Liver (tissue), 9 donors: ENCODE measurements around the gene BIRC7. TPM values are rescaled to one million over a fixed set of nuclear protein-coding genes. Genes with fewer than 3 reads are reported as not detected.

ENCODE experiments used
- DNase-seq: peaks from one replicate; pipeline ENCODE4 v3.0.0-alpha.2; 2017; ENCODE audit warnings: low spot score
- H3K27ac ChIP-seq, 2 donors: one replicate each; pipeline ENCODE4 v1.7.0; 2013; ENCODE audit warnings: inconsistent platforms in 2 of 2, low read length in 2 of 2, control low read depth in 1 of 2, low read depth in 1 of 2, mild to moderate bottlenecking in 1 of 2
- H3K27me3 ChIP-seq, 4 donors: one replicate each; pipeline versions ENCODE4 v1.6.1 to v1.7.0; 2013; ENCODE audit warnings: low read length in 3 of 4, inconsistent platforms in 1 of 4, mild to moderate bottlenecking in 1 of 4, moderate library complexity in 1 of 4; ENCODE audit not compliant: control insufficient read depth in 4 of 4, insufficient read depth in 4 of 4
- H3K36me3 ChIP-seq, 4 donors: one replicate each; pipeline versions ENCODE4 v1.6.1 to v1.7.0; 2013; ENCODE audit warnings: low read length in 3 of 4, mild to moderate bottlenecking in 3 of 4, low read depth in 1 of 4, moderate library complexity in 1 of 4; ENCODE audit not compliant: control insufficient read depth in 4 of 4, insufficient read depth in 3 of 4
- H3K4me1 ChIP-seq, 4 donors: one replicate each; pipeline versions ENCODE4 v1.6.1 to v1.7.0; 2013; ENCODE audit warnings: low read length in 3 of 4, mild to moderate bottlenecking in 3 of 4, moderate library complexity in 1 of 4; ENCODE audit not compliant: control insufficient read depth in 4 of 4, insufficient read depth in 4 of 4
- H3K4me3 ChIP-seq, 3 donors: one replicate each; pipeline versions ENCODE4 v1.6.1 to v1.7.0; 2013; ENCODE audit warnings: low read length in 3 of 3, control low read depth in 1 of 3, low read depth in 1 of 3, mild to moderate bottlenecking in 1 of 3
- H3K9ac ChIP-seq, 2 donors: one replicate each; pipeline ENCODE4 v1.7.0; 2013; ENCODE audit warnings: low read length in 2 of 2, mild to moderate bottlenecking in 2 of 2, moderate library complexity in 2 of 2, control low read depth in 1 of 2, low read depth in 1 of 2
- H3K9me3 ChIP-seq, 4 donors: one replicate each; pipeline versions ENCODE4 v1.6.1 to v1.7.0; 2013; ENCODE audit warnings: low read length in 3 of 4; ENCODE audit not compliant: control insufficient read depth in 4 of 4
- ATF3 ChIP-seq: IDR thresholded peaks from 2 replicates; pipeline ENCODE4 v1.6.1; 2016; ENCODE audit warnings: antibody characterized with exemption
- CTCF ChIP-seq: fragments of 150-350 bp; IDR thresholded peaks from 2 replicates; pipeline ENCODE4 v1.5.1; 2017; ENCODE audit warnings: improper control_type of control experiment, low read depth, low read length; ENCODE audit not compliant: missing input control
- EGR1 ChIP-seq, 2 donors: IDR thresholded peaks; 2 replicates each; pipeline ENCODE4 v1.6.1; 2016 to 2018; ENCODE audit warnings: antibody characterized with exemption in 2 of 2, low read depth in 2 of 2
- FOXA2 ChIP-seq: IDR thresholded peaks from 2 replicates; pipeline ENCODE4 v1.6.1; 2016; ENCODE audit warnings: antibody characterized with exemption
- GABPA ChIP-seq, 2 donors: IDR thresholded peaks in 1 of 2; conservative IDR thresholded peaks in 1 of 2; 2 replicates each; pipeline ENCODE4 v1.6.1; 2016; ENCODE audit warnings: antibody characterized with exemption in 2 of 2, mild to moderate bottlenecking in 1 of 2, moderate library complexity in 1 of 2
- HNF4A ChIP-seq, 2 donors: conservative IDR thresholded peaks; 2 replicates each; pipeline ENCODE4 v1.6.1; 2016; ENCODE audit warnings: antibody characterized with exemption in 2 of 2, mild to moderate bottlenecking in 2 of 2
- HNF4G ChIP-seq: IDR thresholded peaks from 2 replicates; pipeline ENCODE4 v1.6.1; 2016; ENCODE audit warnings: antibody characterized with exemption
- JUND ChIP-seq, 2 donors: IDR thresholded peaks; 2 replicates each; pipeline ENCODE4 v1.6.1; 2016; ENCODE audit warnings: antibody characterized with exemption in 2 of 2
- RAD21 ChIP-seq, 2 donors: IDR thresholded peaks; 2 replicates each; pipeline ENCODE4 v1.6.1; 2016; ENCODE audit warnings: antibody characterized with exemption in 2 of 2, mild to moderate bottlenecking in 2 of 2
- TAF1 ChIP-seq: conservative IDR thresholded peaks from 2 replicates; pipeline ENCODE4 v1.6.1; 2016; ENCODE audit warnings: antibody characterized with exemption, mild to moderate bottlenecking
- YY1 ChIP-seq: IDR thresholded peaks from 2 replicates; pipeline ENCODE4 v1.6.1; 2016; ENCODE audit warnings: antibody characterized with exemption, mild to moderate bottlenecking
- ZBTB33 ChIP-seq: IDR thresholded peaks from 2 replicates; pipeline ENCODE4 v1.6.1; 2016; ENCODE audit warnings: antibody characterized with exemption
- WGBS: extraction: QIAGEN DNeasy Blood & Tissue Kit; methylation state at CpG from one replicate; pipeline ENCODE4 v1.1.7; 2013; 5-methylcytosine and 5-hydroxymethylcytosine counted together
- polyA plus RNA-seq, 2 donors: library from polyadenylated mRNA; stranded (reverse) in 1 of 2; unstranded in 1 of 2; fragments of 200-250 nt in 1 of 2; fragments of >200 nt in 1 of 2; fragmentation: Nextera tagmentation in 1 of 2; extraction: Ambion mirVana in 1 of 2; gene quantifications; one replicate each; pipeline versions ENCODE4 v1.2.1 to v1.2.3, GENCODE V29; 2013 to 2015
- total RNA-seq, 2 donors: library from RNA; depleted of rRNA; stranded (reverse); fragments of >200 nt; gene quantifications; one replicate each; pipeline ENCODE4 v1.2.3, GENCODE V29; 2014
- donor health status: healthy.
- donor health status: healthy.
- donor health status: healthy.
- donor health status: healthy.
- donor health status: healthy.

BIRC7 gene
- total and polyA plus RNA-seq, 4 donors, result 0.23 TPM; not detected in 3

DNA sequence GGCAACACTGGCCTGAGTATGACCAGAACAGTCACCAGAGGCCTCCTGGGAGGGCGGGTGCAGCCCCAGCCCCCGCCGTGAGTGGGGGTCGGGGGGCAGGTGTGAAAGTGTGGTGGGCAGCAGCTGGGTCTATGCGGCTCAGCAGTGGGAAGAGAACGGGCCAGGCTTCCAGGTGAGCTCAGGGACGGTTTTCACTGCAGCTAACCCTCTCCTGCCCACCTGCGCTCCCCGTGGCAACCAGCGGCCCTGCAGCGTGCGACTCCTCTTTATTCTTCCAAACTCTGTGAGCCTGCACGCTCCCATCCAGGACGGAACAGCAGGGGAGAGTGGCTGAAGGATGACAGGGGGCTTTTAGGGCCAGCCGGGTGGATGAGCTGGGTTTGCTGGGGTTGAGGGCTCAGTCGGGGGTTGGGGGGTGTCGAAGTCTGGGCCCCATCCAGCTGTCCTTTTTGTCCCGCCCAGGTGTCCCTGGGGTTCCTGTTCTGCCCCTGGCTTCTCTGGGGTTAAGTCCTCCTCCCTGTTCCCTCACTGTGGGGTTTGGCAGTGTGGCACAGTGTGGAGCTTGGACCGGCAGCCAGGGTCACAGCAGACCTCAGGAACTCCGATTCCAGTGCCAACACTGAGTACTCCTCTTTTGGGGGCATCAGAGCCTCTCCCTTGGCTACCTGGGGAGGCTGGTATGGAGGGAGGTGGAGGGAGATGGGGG lies 859 bp upstream of the BIRC7 start:
- 18% methylated on average over 20 of the region's 20 CpGs for WGBS
- peaks cover 0 to 4% (median 2%) of the 10 kb centered on the region in 4 donors for H3K27me3 ChIP-seq
- H3K4me1 ChIP-seq, result peaks cover 0 to 4% (median 1%) of the 10 kb centered on the region in 4 donors
- H3K27ac ChIP-seq, result no peak overlapping the region
- H3K9ac ChIP-seq, result no peak overlapping the region
- TF ChIP-seq RAD21 (IDR thresholded peaks at IDR 0.05) (peak in 1 of 2 donors; percentile 18), TAF1 (no peak), CTCF (peak; percentile 54)
- no peaks in the 10 kb centered on the region for H3K9me3 ChIP-seq
- no peaks in the 10 kb centered on the region for H3K36me3 ChIP-seq
- no peak for DNase-seq
- no peak overlapping the region for H3K4me3 ChIP-seq

DNA sequence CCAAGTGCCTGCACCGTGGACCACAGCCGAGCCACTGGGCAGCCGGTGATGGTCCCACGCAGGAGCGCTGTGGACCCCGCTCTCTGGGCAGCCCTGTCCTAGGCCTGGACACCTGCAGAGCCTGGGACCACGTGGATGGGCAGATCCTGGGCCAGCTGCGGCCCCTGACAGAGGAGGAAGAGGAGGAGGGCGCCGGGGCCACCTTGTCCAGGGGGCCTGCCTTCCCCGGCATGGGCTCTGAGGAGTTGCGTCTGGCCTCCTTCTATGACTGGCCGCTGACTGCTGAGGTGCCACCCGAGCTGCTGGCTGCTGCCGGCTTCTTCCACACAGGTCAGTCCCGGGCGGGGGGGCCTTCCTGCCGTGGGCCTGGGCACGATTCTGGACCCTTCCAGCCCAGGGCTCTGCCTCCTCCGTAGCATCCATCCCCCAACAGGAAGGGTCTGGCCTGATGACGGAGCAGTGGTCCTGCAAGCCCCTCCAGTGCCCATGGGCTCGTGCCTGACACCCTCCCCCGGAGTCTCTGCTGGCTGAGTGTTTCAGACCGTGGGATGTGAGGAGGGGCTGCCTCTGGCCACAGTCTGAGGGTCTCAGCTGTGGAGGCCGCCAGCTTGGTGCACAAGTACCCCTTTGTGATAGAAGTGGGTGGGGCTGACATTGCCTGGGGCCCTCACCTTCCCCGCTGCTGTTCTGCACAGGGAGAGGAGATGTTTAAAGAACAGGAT lies 572 bp downstream of the BIRC7 start:
- H3K27ac ChIP-seq, result no peak overlapping the region
- WGBS, result 90% methylated on average over 26 of the region's 26 CpGs
- TF ChIP-seq TAF1 (no peak), JUND (IDR thresholded peaks at IDR 0.05) (no peak), YY1 (no peak), HNF4A (conservative IDR thresholded peaks at IDR 0.05) (no peak), EGR1 (IDR thresholded peaks at IDR 0.05; ENCODE audit: low read depth in 2 of 2) (no peak), GABPA (IDR thresholded peaks at IDR 0.05 in 1 of 2, conservative IDR thresholded peaks at IDR 0.05 in 1 of 2) (no peak), FOXA2 (no peak), ATF3 (no peak)
- no peak for DNase-seq
- no peaks in the 10 kb centered on the region for H3K36me3 ChIP-seq
- H3K9ac ChIP-seq, result no peak overlapping the region
- H3K27me3 ChIP-seq, result peaks cover 0 to 4% (median under 1%) of the 10 kb centered on the region in 4 donors
- no peak overlapping the region for H3K4me3 ChIP-seq
- H3K4me1 ChIP-seq, result no peaks in the 10 kb centered on the region
- no peaks in the 10 kb centered on the region for H3K9me3 ChIP-seq

DNA sequence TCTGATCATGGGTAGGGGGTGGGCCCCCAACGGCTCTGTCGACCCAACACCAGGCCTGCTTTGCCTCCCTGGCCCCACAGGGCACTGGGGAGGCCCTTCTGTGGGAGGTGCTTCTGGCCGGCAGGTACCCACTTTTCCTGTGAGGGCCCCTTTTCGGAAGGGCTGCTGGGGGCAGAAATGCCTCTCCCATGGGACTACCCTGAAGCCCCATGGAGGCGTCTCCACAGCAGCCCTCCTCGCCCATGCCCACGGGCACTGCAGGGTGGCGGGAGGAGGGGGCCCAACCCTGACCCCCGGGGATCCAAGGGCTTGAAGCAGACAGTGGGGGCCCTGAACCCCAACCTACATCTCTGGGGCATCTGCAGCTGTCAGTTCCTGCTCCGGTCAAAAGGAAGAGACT lies 2.3 kb downstream of the BIRC7 start:
- DNase-seq, result no peak
- no peaks in the 10 kb centered on the region for H3K9me3 ChIP-seq
- 83% methylated on average over 10 of the region's 10 CpGs for WGBS
- peaks cover 0 to 4% (median 0%) of the 10 kb centered on the region in 4 donors for H3K27me3 ChIP-seq
- TF ChIP-seq HNF4G (no peak), ZBTB33 (no peak), EGR1 (IDR thresholded peaks at IDR 0.05; ENCODE audit: low read depth in 2 of 2) (no peak)
- H3K36me3 ChIP-seq, result no peaks in the 10 kb centered on the region
- no peak overlapping the region for H3K4me3 ChIP-seq
- no peaks in the 10 kb centered on the region for H3K4me1 ChIP-seq
- H3K9ac ChIP-seq, result no peak overlapping the region
- no peak overlapping the region for H3K27ac ChIP-seq
